ENCODE data around the gene ZNF473.

ZNF473 gene

DNA sequence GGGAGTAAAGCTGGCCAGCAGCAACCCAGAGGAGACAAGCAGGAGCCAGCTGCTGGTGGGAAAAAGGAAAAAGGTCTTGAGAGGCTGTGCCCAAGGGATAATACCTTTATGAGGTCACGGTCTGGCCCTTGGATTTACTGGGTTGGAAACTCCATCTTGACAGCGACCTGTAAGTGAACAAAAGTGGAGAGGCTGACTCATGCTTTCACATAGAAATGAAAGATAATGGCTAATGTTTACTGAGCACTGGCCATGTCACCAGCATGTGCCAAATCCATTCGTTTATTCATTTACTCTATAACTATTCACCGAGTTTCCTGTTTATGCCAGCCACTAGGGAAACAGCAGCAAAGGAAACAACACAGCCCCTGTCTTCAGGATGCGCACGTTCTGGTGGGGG is 5.3 kb upstream of the ZNF473 start:
- TF ChIP-seq, protein P1, sequence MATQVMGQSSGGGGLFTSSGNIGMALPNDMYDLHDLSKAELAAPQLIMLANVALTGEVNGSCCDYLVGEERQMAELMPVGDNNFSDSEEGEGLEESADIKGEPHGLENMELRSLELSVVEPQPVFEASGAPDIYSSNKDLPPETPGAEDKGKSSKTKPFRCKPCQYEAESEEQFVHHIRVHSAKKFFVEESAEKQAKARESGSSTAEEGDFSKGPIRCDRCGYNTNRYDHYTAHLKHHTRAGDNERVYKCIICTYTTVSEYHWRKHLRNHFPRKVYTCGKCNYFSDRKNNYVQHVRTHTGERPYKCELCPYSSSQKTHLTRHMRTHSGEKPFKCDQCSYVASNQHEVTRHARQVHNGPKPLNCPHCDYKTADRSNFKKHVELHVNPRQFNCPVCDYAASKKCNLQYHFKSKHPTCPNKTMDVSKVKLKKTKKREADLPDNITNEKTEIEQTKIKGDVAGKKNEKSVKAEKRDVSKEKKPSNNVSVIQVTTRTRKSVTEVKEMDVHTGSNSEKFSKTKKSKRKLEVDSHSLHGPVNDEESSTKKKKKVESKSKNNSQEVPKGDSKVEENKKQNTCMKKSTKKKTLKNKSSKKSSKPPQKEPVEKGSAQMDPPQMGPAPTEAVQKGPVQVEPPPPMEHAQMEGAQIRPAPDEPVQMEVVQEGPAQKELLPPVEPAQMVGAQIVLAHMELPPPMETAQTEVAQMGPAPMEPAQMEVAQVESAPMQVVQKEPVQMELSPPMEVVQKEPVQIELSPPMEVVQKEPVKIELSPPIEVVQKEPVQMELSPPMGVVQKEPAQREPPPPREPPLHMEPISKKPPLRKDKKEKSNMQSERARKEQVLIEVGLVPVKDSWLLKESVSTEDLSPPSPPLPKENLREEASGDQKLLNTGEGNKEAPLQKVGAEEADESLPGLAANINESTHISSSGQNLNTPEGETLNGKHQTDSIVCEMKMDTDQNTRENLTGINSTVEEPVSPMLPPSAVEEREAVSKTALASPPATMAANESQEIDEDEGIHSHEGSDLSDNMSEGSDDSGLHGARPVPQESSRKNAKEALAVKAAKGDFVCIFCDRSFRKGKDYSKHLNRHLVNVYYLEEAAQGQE (IDR thresholded peaks at IDR 0.05; ENCODE audit: insufficient read depth in 1 of 2, low read depth in 2 of 2, low read length in 2 of 2): no peak
- TF ChIP-seq FOXP2 (optimal IDR thresholded peaks at IDR 0.05; ENCODE audit: borderline replicate concordance, extremely low read depth, extremely low read length, insufficient read depth) (no peak), SIN3A (IDR thresholded peaks at IDR 0.05; ENCODE audit: borderline replicate concordance, insufficient read depth, low read length) (no peak), TAF1 (IDR thresholded peaks at IDR 0.05; ENCODE audit: borderline replicate concordance, insufficient read depth, low read length) (no peak), POLR2AphosphoS5 (IDR thresholded peaks at IDR 0.05; ENCODE audit: low read depth, low read length) (no peak)

DNA sequence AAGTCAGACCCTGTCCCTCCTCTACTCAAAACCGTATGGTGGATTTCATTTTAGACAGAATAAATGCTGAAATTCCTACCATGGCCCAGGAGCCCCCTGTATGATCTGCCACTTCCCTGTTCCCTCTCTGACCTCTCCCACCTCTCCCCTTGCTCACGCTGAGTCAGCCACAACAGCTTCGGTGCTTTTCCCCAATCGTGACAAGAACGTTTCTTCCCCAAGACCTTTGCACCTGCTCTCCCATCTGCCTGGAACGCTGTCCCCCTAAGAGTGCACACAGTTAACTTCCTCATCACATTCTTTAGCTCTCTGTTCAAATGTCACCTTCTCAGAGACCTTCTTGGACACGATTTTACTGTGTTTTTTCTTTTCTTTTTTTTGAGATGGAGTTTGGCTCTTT is 3.0 kb upstream of the ZNF473 start:
- TF ChIP-seq TAF1 (IDR thresholded peaks at IDR 0.05; ENCODE audit: borderline replicate concordance, insufficient read depth, low read length): no peak
- no peak for TF ChIP-seq FOXP2 (optimal IDR thresholded peaks at IDR 0.05; ENCODE audit: borderline replicate concordance, extremely low read depth, extremely low read length, insufficient read depth)
- no peak for TF ChIP-seq POLR2AphosphoS5 (IDR thresholded peaks at IDR 0.05; ENCODE audit: low read depth, low read length)
- no peak for TF ChIP-seq SIN3A (IDR thresholded peaks at IDR 0.05; ENCODE audit: borderline replicate concordance, insufficient read depth, low read length)
- TF ChIP-seq, protein P1 (IDR thresholded peaks at IDR 0.05; ENCODE audit: insufficient read depth in 1 of 2, low read depth in 2 of 2, low read length in 2 of 2): no peak

DNA sequence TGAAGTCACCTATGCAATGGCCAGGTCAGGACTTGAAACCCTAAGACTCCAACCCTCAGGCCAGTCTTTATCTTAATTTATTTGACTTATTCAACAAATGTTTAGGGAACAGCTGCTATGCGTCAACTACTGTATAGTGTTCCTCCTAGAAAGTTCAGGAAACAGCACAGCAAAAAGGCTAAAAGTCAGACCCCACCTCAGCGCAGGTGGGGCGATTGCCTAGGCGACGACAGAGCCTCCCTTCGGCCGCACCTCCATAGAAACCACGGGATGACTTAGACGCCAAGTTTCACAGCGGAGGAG is 1.1 kb upstream of the ZNF473 start:
- TF ChIP-seq, protein P1 (IDR thresholded peaks at IDR 0.05; ENCODE audit: insufficient read depth in 1 of 2, low read depth in 2 of 2, low read length in 2 of 2): no peak
- TF ChIP-seq SIN3A (IDR thresholded peaks at IDR 0.05; ENCODE audit: borderline replicate concordance, insufficient read depth, low read length) (no peak), POLR2AphosphoS5 (IDR thresholded peaks at IDR 0.05; ENCODE audit: low read depth, low read length) (no peak), TAF1 (IDR thresholded peaks at IDR 0.05; ENCODE audit: borderline replicate concordance, insufficient read depth, low read length) (no peak), FOXP2 (optimal IDR thresholded peaks at IDR 0.05; ENCODE audit: borderline replicate concordance, extremely low read depth, extremely low read length, insufficient read depth) (no peak)

DNA sequence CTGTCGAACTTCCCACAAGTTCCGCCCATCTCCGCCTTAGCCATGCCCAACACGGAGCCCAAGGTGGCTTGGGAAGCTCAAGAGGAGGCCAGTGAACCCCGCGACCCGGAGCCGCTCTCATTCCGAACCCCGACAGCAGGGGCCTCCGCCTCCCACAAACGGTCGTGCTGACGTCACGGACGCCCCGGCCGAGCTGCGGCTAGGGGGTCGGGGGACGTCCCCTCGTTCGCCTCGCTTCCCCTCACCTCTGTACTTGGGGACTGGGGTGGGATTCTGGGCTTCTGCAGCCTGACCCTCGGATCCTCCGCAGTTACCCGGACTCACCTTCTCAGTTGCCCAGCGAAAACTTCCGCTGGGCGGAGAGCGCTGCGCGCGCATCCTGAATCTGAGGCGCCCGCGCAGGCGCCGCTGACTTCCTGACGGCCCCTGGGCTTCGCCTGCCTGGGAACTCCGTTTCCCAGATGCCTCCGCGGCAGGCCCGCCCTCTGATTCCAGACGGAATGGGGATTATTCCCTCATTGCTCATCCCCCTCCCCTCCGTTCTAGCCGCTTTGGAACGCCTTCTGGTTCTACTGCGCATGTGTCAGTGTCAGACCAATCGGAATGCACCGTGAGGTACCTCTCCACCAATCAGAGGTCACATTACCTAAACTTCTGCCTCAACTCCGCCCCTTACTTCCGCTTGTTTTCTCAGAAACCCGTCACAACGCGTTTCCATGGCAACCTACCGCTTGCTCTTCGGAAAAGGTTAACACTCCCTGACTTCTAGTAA is 597 bp upstream of the ZNF473 start, which contains the start of gene VRK3:
Gene VRK3 (minus strand): TSS at position 351 of the 772 bp plus-strand sequence. CDS start 9,210 bp downstream, outside the sequence.
- no peak for TF ChIP-seq SIN3A (IDR thresholded peaks at IDR 0.05; ENCODE audit: borderline replicate concordance, insufficient read depth, low read length)
- TF ChIP-seq TAF1 (IDR thresholded peaks at IDR 0.05; ENCODE audit: borderline replicate concordance, insufficient read depth, low read length): no peak
- no peak for TF ChIP-seq FOXP2 (optimal IDR thresholded peaks at IDR 0.05; ENCODE audit: borderline replicate concordance, extremely low read depth, extremely low read length, insufficient read depth)
- TF ChIP-seq, protein P1 (IDR thresholded peaks at IDR 0.05; ENCODE audit: insufficient read depth in 1 of 2, low read depth in 2 of 2, low read length in 2 of 2): 0 out of 4 replicates have a peak, but pooled peaks have one; percentile 2 to 13
- peak; percentile 64; the same call in 1 of the 2 replicates for TF ChIP-seq POLR2AphosphoS5 (IDR thresholded peaks at IDR 0.05; ENCODE audit: low read depth, low read length)
